Measurements from ENCODE around the gene ARID2.
A peak's percentile ranks its signal among the peaks of the same experiment; 100 is the strongest.

ARID2 gene

DNA sequence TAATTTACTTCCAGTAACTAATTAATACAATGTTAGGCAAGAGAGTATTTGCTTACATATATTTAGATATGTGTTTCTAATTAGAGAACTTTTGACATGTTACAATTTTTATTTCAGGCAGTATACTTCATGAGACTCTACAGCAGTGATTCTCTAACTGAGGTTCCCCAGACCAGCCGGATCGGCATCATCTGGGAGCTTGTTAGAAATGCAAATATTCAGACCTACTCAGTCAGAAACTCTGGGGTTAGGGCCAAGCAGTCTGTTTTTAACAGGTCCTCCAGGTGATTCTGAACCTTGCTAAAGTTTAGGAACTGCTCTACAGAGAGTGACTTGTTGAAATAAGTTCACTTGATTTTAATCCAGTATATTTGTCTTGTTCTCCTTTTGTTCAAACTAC lies 46.5 kb downstream of the ARID2 start (continued):
- TF ChIP-seq, protein P1, sequence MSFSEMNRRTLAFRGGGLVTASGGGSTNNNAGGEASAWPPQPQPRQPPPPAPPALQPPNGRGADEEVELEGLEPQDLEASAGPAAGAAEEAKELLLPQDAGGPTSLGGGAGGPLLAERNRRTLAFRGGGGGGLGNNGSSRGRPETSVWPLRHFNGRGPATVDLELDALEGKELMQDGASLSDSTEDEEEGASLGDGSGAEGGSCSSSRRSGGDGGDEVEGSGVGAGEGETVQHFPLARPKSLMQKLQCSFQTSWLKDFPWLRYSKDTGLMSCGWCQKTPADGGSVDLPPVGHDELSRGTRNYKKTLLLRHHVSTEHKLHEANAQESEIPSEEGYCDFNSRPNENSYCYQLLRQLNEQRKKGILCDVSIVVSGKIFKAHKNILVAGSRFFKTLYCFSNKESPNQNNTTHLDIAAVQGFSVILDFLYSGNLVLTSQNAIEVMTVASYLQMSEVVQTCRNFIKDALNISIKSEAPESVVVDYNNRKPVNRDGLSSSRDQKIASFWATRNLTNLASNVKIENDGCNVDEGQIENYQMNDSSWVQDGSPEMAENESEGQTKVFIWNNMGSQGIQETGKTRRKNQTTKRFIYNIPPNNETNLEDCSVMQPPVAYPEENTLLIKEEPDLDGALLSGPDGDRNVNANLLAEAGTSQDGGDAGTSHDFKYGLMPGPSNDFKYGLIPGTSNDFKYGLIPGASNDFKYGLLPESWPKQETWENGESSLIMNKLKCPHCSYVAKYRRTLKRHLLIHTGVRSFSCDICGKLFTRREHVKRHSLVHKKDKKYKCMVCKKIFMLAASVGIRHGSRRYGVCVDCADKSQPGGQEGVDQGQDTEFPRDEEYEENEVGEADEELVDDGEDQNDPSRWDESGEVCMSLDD (tag by site-specific recombination; IDR thresholded peaks at IDR 0.05) = no peak

DNA sequence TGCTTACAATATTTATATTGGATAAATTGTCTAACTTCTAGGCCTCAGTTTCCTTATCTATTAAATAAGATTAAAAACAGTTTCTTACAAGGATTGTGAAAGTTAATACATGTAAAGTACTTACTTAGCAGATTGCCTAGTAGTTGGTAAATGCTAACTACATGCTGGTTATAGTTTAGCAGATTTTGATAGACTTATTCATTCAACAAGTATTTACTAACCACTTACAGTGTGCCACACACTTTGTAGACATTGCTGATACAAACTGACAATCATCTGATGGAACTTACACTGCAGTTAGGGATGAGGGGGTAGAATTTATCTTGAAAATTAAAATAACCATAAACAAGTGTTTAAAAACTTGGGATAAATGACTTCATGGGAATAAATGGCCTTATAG lies 50.4 kb downstream of the ARID2 start:
- Histone ChIP-seq H3K4me1 (ENCODE audit: control insufficient read depth, insufficient read depth, low read length) (no peaks in the 10 kb centered on the region), H3K4me3 (ENCODE audit: low read depth, low read length) (no peak overlapping the region), H3K27ac (ENCODE audit: extremely low read depth, low read depth, low read length) (no peak overlapping the region), H3K9me3 (ENCODE audit: control insufficient read depth, insufficient read depth, low read depth, low read length) (no peaks in the 10 kb centered on the region), H3K36me3 (ENCODE audit: control insufficient read depth in 2 of 2, insufficient read depth in 1 of 2, low read length in 2 of 2) (no peaks in the 10 kb centered on the region; a peak in 1 of 3 replicates)
- TF ChIP-seq ZNF350 (tag by site-specific recombination; IDR thresholded peaks at IDR 0.05) (no peak), ZNF157 (tag by site-specific recombination; IDR thresholded peaks at IDR 0.05) (no peak), ZNF548 (tag by site-specific recombination; IDR thresholded peaks at IDR 0.05) (no peak), ZNF211 (tag by site-specific recombination; IDR thresholded peaks at IDR 0.05; ENCODE audit: low read depth) (no peak), ZNF76 (tag by site-specific recombination; IDR thresholded peaks at IDR 0.05; ENCODE audit: borderline replicate concordance, low read depth) (no peak), RBAK (tag by site-specific recombination; IDR thresholded peaks at IDR 0.05) (no peak), ZNF423 (tag by site-specific recombination; IDR thresholded peaks at IDR 0.05) (no peak), YY2 (tag by site-specific recombination; IDR thresholded peaks at IDR 0.05) (no peak), SCRT2 (tag by site-specific recombination; IDR thresholded peaks at IDR 0.05) (0 out of 2 replicates have a peak, but pooled peaks have one; percentile 33), SETDB1 (IDR thresholded peaks at IDR 0.05; ENCODE audit: insufficient read length, low read length) (no peak), HOXA7 (CRISPR knock-in tag; IDR thresholded peaks at IDR 0.05; ENCODE audit: borderline replicate concordance) (no peak), ZNF324 (tag by site-specific recombination; IDR thresholded peaks at IDR 0.05) (no peak), ZNF473 (tag by site-specific recombination; IDR thresholded peaks at IDR 0.05) (no peak), ZNF114 (tag by site-specific recombination; IDR thresholded peaks at IDR 0.05) (no peak)
- TF ChIP-seq, protein P2, sequence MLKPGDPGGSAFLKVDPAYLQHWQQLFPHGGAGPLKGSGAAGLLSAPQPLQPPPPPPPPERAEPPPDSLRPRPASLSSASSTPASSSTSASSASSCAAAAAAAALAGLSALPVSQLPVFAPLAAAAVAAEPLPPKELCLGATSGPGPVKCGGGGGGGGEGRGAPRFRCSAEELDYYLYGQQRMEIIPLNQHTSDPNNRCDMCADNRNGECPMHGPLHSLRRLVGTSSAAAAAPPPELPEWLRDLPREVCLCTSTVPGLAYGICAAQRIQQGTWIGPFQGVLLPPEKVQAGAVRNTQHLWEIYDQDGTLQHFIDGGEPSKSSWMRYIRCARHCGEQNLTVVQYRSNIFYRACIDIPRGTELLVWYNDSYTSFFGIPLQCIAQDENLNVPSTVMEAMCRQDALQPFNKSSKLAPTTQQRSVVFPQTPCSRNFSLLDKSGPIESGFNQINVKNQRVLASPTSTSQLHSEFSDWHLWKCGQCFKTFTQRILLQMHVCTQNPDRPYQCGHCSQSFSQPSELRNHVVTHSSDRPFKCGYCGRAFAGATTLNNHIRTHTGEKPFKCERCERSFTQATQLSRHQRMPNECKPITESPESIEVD (tag by site-specific recombination; IDR thresholded peaks at IDR 0.05) = peak; percentile 23; the same call in 1 of the 2 replicates
- CTCF ChIA-PET = no interaction called here
- POLR2A ChIA-PET = no interaction called here

DNA sequence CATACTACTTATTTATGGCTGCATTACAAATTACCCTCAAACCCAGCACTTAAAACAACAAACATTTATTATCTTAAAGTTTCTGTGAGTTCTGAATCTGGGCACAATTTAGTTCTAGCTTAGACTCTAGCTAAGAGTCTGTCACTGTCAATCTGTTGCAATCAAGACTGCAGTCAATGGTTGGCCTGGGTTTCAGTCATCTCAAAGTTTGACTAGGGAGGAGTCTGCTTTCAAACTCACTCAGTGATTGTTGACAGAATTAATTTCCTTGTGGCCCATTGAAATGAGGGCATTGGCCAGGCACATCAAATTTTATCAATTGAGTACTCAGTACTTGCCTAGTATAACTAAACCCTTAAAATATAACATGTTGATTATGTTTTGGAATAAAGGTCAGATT lies 51.6 kb downstream of the ARID2 start:
- no peak for TF ChIP-seq ZSCAN23 (tag by site-specific recombination; IDR thresholded peaks at IDR 0.05)
- TF ChIP-seq, protein P3, sequence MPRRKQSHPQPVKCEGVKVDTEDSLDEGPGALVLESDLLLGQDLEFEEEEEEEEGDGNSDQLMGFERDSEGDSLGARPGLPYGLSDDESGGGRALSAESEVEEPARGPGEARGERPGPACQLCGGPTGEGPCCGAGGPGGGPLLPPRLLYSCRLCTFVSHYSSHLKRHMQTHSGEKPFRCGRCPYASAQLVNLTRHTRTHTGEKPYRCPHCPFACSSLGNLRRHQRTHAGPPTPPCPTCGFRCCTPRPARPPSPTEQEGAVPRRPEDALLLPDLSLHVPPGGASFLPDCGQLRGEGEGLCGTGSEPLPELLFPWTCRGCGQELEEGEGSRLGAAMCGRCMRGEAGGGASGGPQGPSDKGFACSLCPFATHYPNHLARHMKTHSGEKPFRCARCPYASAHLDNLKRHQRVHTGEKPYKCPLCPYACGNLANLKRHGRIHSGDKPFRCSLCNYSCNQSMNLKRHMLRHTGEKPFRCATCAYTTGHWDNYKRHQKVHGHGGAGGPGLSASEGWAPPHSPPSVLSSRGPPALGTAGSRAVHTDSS (tag by site-specific recombination; IDR thresholded peaks at IDR 0.05) = no peak
- Histone ChIP-seq H3K9me3 (ENCODE audit: control insufficient read depth, insufficient read depth, low read depth, low read length) (no peaks in the 10 kb centered on the region), H3K4me3 (ENCODE audit: low read depth, low read length) (no peak overlapping the region), H3K36me3 (ENCODE audit: control insufficient read depth in 2 of 2, insufficient read depth in 1 of 2, low read length in 2 of 2) (no peaks in the 10 kb centered on the region; a peak in 1 of 3 replicates), H3K27ac (ENCODE audit: extremely low read depth, low read depth, low read length) (no peak overlapping the region), H3K4me1 (ENCODE audit: control insufficient read depth, insufficient read depth, low read length) (no peaks in the 10 kb centered on the region)
- CTCF ChIA-PET = interaction anchor here (1.2 kb wide), 1 partner anchor 10 kb away, joined by 6 read pairs; no protein-coding TSS in a partner anchor
- POLR2A ChIA-PET = no interaction called here

Measured in HEK293 (cell line).